ENCODE data around the gene GNAI2. TPM values are rescaled to one million over a fixed set of nuclear protein-coding genes. Genes with fewer than 3 reads are reported as not detected.
"Not testable (repeated sequence)": the region's sequence is repeated elsewhere in the genome, so short reads cannot be mapped to it uniquely, and the experiment has no call there.

Gene GNAI2
- total and polyA plus RNA-seq, 9 donors: 116 to 222 (median 189) TPM

DNA sequence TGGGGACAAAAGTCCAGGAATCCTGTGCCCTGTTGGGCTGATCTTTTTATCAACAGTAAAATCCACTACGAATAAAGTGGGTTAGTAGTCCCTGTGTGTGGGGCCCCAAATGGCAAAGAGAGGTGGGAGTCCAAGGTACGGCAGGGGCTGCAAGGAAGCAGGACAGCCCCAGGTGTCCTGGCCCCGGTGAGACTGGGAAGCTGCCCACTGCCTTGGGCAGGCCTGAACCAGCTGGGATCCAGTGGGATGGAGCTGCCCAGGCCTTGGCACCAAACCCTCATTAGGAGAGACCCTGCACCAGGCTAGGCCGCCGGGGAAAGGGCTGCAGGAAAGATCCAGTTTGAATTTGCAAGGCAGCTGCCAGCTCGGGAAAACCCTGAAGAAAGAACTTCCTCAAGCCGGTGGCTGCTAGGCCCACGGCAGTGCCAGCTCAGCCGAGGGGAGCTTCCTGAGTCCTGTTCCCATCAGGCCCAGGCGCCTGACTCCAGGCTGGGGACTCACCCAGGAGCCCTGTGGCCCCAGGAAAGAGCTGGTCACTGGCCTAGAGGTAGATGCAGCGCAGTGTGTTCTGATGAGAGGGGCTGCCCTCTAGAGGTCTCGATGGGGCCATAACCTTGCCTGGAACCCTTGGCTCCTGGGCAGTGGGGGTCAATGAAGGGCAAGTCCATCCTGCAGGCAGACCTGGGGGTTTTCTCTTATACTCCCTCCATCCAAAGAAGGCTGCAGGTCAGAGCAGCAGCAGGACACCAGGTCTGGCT is 14.4 kb upstream of the GNAI2 start:
- WGBS (ENCODE audit: insufficient coverage): 56% methylated on average over 10 of the region's 12 CpGs
- H3K27ac ChIP-seq (ENCODE audit: low read length): no peak overlapping the region
- peaks cover 3% of the 10 kb centered on the region for H3K27me3 ChIP-seq (ENCODE audit: control insufficient read depth, insufficient read depth, low read length)
- no peak for DNase-seq
- peaks cover 17% of the 10 kb centered on the region for H3K4me1 ChIP-seq (ENCODE audit: control insufficient read depth, insufficient read depth, low read length)
- no peak overlapping the region for H3K4me3 ChIP-seq (ENCODE audit: low read length)
- H3K36me3 ChIP-seq (ENCODE audit: control insufficient read depth, insufficient read depth, low read length): no peaks in the 10 kb centered on the region
- H3K9me3 ChIP-seq (replicated peaks; ENCODE audit: control insufficient read depth, low read depth, low read length): no peaks in the 10 kb centered on the region

DNA sequence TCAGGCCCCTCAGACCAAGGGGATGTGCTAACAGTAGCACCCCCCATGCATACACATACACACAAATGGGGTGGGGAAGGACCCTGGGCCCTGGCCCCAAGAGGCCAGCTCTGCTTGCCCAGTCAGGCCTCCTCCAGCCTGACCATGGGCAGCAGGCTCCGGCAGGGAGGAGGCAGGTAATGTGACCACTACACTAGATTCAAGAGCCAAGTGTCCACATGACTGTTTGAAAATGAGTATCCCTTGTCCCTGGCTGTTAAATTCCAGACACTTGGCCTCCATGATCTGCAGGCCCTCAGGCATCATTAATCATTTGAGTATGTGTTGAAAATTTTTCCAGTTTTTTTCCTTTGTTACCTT is 13.9 kb upstream of the GNAI2 start:
- no peaks in the 10 kb centered on the region for H3K9me3 ChIP-seq (replicated peaks; ENCODE audit: control insufficient read depth, low read depth, low read length)
- peaks cover 3% of the 10 kb centered on the region for H3K27me3 ChIP-seq (ENCODE audit: control insufficient read depth, insufficient read depth, low read length)
- no peak for DNase-seq
- peaks cover 21% of the 10 kb centered on the region for H3K4me1 ChIP-seq (ENCODE audit: control insufficient read depth, insufficient read depth, low read length)
- H3K4me3 ChIP-seq (ENCODE audit: low read length): no peak overlapping the region
- no CpG with 5 or more reads among the region's 1 CpG for WGBS (ENCODE audit: insufficient coverage)
- no peaks in the 10 kb centered on the region for H3K36me3 ChIP-seq (ENCODE audit: control insufficient read depth, insufficient read depth, low read length)
- no peak overlapping the region for H3K27ac ChIP-seq (ENCODE audit: low read length)

DNA sequence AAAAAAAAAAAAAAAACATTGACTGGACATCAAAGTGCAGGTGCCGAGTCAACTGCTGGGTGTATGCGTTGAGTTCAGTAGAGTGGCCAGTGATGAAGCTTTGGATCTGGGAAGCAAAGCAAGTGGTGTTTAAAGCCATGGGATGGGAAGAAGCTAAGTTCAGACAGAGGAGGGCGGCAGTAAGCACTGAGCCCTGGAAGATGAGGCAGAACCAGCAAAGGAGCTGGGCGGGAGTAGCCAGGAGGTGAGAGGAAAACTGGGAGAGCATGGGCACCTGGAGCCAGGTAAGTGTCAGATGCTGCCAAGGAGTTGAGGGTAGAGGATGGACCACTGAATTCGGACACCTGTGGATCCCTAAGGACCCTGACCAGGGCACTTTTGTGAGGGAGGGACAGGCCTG is 11.4 kb upstream of the GNAI2 start:
- no peaks in the 10 kb centered on the region for H3K9me3 ChIP-seq (replicated peaks; ENCODE audit: control insufficient read depth, low read depth, low read length)
- WGBS (ENCODE audit: insufficient coverage): 47% methylated on average over 5 of the region's 5 CpGs
- no peaks in the 10 kb centered on the region for H3K36me3 ChIP-seq (ENCODE audit: control insufficient read depth, insufficient read depth, low read length)
- H3K4me1 ChIP-seq (ENCODE audit: control insufficient read depth, insufficient read depth, low read length): peaks cover 28% of the 10 kb centered on the region
- no peak for DNase-seq
- no peak overlapping the region for H3K27ac ChIP-seq (ENCODE audit: low read length)
- peaks cover 3% of the 10 kb centered on the region for H3K27me3 ChIP-seq (ENCODE audit: control insufficient read depth, insufficient read depth, low read length)
- no peak overlapping the region for H3K4me3 ChIP-seq (ENCODE audit: low read length)

DNA sequence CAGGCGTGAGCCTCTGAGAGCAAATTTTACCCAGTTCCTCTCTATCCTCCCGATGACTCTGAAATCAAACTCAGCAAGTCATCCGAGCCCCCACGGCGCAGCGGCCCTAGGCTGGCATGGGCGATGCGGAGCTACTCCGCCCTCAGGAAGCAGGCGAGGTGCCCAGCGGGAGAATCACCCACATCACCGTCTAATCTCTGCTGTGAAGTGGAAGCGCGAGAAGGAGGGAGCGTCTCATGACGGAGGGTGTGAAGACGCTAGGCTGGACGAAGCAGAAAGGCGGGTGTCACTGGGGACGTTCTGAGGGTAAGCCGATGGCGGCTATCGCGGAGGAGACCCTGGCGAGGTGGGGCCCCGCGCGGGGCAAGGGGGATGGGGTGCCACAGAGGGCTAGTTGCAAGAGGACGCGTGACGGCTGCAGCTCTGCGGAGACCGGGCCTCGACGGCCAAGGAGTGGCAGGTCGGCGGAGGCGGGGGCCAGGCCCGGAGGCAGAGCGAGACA is 9.1 kb upstream of the GNAI2 start:
- Histone ChIP-seq H3K27me3 (ENCODE audit: control insufficient read depth, insufficient read depth, low read length) (peaks cover 3% of the 10 kb centered on the region), H3K36me3 (ENCODE audit: control insufficient read depth, insufficient read depth, low read length) (no peaks in the 10 kb centered on the region), H3K27ac (ENCODE audit: low read length) (peak overlapping the region; percentile 20), H3K4me1 (ENCODE audit: control insufficient read depth, insufficient read depth, low read length) (peaks cover 18% of the 10 kb centered on the region), H3K9me3 (replicated peaks; ENCODE audit: control insufficient read depth, low read depth, low read length) (no peaks in the 10 kb centered on the region), H3K4me3 (ENCODE audit: low read length) (peak overlapping the region; percentile 51)
- 1% methylated on average over 38 of the region's 40 CpGs for WGBS (ENCODE audit: insufficient coverage)
- DNase-seq: peak; percentile 72

DNA sequence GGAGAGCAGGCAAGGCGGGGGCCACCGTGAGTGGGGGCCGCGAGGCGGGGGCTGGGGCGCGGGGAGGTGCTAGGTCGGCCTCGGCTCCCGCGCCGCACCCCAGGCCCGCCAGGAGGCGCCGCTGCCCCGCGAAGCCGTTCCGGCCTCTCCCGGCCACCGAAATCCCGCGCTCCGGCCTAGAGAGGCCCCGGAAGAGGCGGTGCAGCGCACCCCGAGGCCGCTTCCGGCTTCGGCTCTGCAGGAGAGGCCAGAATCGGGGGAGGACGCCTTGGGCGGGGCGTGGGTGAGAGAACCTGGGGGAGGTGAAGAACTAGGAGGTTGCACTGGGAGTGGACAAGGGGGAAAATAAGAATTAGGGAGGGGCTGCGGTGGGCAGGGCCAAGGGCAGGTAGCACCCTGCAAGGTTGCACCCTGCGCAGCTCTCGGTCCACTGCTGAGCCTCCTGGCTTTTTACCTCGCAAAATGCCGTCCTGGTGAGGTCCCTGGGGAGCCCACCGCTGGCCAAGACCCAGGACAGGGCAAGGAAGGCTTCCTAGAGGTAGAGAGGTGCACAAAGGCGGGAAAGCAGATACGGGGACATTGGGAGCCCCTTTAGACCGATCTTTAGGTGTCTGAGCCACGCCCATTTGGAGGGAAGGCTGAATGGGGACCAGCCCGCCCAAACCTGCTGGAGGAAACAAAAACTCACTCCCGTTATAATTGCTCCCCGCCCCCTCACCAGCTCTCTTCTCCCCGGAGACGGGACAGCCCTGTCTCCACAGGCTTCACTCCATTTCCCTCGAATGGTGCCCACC is 8.4 kb upstream of the GNAI2 start:
- no peaks in the 10 kb centered on the region for H3K36me3 ChIP-seq (ENCODE audit: control insufficient read depth, insufficient read depth, low read length)
- peak overlapping the region; percentile 45 for H3K27ac ChIP-seq (ENCODE audit: low read length)
- under 1% methylated on average over 46 of the region's 51 CpGs for WGBS (ENCODE audit: insufficient coverage)
- peaks cover 18% of the 10 kb centered on the region for H3K4me1 ChIP-seq (ENCODE audit: control insufficient read depth, insufficient read depth, low read length)
- peak; percentile 97 for DNase-seq
- peaks cover 3% of the 10 kb centered on the region for H3K27me3 ChIP-seq (ENCODE audit: control insufficient read depth, insufficient read depth, low read length)
- peak overlapping the region; percentile 57 for H3K4me3 ChIP-seq (ENCODE audit: low read length)
- H3K9me3 ChIP-seq (replicated peaks; ENCODE audit: control insufficient read depth, low read depth, low read length): no peaks in the 10 kb centered on the region

DNA sequence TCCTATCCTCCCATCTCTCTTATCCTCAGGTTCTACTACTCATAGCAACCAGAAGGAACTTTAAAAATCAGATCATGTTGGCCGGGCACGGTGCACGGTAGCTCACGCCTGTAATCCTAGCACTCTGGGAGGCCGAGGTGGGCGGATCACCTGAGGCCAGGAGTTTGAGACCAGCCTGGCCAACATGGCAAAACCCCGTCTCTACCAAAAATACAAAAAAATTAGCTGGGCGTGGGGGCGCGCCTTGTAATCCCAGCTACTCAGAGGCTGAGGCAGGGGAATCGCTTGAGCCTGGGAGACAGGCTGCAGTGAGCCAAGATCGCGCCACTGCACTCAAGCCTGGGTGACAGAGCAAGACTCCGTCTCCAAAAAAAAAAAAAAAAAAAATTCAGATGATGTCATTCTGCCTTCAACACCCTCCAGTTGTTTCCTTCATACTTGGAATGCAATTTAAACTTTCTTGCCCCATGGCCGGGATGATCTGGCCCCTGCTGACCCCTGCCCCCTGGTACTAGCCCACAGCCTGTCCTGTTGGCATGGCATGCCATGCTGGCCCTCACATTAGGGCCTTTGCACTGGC is 7.7 kb upstream of the GNAI2 start:
- peak overlapping the region; percentile 45 for H3K27ac ChIP-seq (ENCODE audit: low read length)
- not testable (repeated sequence) for H3K9me3 ChIP-seq (replicated peaks; ENCODE audit: control insufficient read depth, low read depth, low read length); DNase-seq; H3K27me3 ChIP-seq (ENCODE audit: control insufficient read depth, insufficient read depth, low read length); H3K36me3 ChIP-seq (ENCODE audit: control insufficient read depth, insufficient read depth, low read length)
- WGBS (ENCODE audit: insufficient coverage): 27% methylated on average over 14 of the region's 15 CpGs
- peaks cover 18% of the 10 kb centered on the region for H3K4me1 ChIP-seq (ENCODE audit: control insufficient read depth, insufficient read depth, low read length)
- peak overlapping the region; percentile 57 for H3K4me3 ChIP-seq (ENCODE audit: low read length)

DNA sequence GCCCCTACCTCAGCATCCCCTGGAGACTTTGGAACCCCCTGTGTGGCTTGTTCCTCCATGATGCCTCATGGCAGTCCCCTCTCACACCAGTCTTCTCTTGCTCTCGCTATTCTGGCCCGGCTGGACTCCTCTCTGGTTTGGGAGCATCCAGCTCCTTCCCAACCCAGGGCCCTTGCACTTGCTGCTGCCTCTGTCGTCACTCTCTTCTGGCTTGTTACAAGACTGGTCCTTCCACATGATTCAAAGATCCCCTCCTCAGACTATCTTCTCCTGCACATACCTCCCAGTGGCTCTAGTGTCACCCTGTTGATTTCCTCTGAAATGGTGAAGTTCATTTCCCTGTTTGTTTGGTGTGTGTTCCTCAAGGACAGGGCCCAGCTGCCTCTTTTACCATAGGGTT is 6.5 kb upstream of the GNAI2 start:
- no peaks in the 10 kb centered on the region for H3K36me3 ChIP-seq (ENCODE audit: control insufficient read depth, insufficient read depth, low read length)
- DNase-seq: no peak
- H3K27me3 ChIP-seq (ENCODE audit: control insufficient read depth, insufficient read depth, low read length): peaks cover 3% of the 10 kb centered on the region
- H3K9me3 ChIP-seq (replicated peaks; ENCODE audit: control insufficient read depth, low read depth, low read length): no peaks in the 10 kb centered on the region
- H3K27ac ChIP-seq (ENCODE audit: low read length): no peak overlapping the region
- H3K4me1 ChIP-seq (ENCODE audit: control insufficient read depth, insufficient read depth, low read length): peaks cover 18% of the 10 kb centered on the region
- WGBS (ENCODE audit: insufficient coverage): 92% methylated on average over 2 of the region's 3 CpGs
- no peak overlapping the region for H3K4me3 ChIP-seq (ENCODE audit: low read length)

DNA sequence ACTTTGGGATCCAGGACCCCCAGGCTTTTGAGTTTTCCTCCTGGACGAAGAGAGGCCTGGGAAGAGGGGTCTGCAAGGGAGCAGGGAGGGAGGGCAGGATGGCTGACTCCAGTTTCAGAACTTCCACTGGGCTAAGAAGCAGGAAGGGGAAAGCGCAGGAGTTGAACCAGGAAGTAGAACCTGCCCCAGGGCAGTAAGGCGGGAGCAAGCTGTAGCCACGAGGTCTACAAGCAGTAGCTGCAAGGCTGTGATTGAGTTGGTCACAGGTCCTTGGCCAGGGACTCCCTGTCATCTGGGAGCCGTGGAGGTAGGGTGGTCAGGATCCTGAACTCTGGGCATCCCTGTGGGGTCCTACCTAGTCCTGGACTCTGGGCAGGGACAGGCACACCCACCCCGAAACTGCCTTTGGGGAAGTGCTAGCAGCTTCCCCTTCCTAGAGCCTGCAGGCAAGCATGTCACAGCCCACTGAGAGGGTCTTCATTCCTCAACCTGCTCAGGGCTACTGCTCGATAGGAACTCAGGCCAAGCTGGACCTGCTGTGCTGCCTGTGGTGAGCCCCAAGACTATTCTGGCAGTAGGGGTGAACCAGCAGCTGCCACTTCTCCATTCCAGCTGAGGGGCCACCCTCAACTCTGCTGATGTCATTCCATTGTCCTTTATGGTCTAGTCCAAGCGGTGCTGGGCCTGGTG is 5.8 kb upstream of the GNAI2 start:
- Histone ChIP-seq H3K9me3 (replicated peaks; ENCODE audit: control insufficient read depth, low read depth, low read length) (no peaks in the 10 kb centered on the region), H3K27ac (ENCODE audit: low read length) (no peak overlapping the region), H3K4me1 (ENCODE audit: control insufficient read depth, insufficient read depth, low read length) (peaks cover 26% of the 10 kb centered on the region), H3K4me3 (ENCODE audit: low read length) (no peak overlapping the region), H3K27me3 (ENCODE audit: control insufficient read depth, insufficient read depth, low read length) (peaks cover 3% of the 10 kb centered on the region), H3K36me3 (ENCODE audit: control insufficient read depth, insufficient read depth, low read length) (no peaks in the 10 kb centered on the region)
- DNase-seq: no peak
- 74% methylated on average over 8 of the region's 8 CpGs for WGBS (ENCODE audit: insufficient coverage)

DNA sequence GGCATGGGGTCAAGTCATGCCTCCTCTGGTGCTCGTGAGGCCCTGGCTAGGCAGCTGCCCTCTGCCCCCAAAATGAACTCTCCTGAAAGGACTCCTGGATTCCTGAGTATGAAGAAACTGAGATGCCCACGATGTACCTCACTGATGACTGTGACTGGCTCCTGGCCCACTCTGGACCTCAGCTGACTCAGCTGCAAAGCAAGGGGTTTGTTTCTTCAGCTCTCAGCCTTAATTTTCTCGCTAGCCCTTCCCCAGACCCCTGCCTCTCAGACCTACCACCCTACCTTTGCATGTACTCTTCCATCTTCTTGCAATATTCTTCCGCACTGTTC is 5.2 kb upstream of the GNAI2 start:
- no peak overlapping the region for H3K4me3 ChIP-seq (ENCODE audit: low read length)
- H3K27ac ChIP-seq (ENCODE audit: low read length): no peak overlapping the region
- WGBS (ENCODE audit: insufficient coverage): 80% methylated on average over 4 of the region's 4 CpGs
- H3K9me3 ChIP-seq (replicated peaks; ENCODE audit: control insufficient read depth, low read depth, low read length): no peaks in the 10 kb centered on the region
- no peak for DNase-seq
- H3K4me1 ChIP-seq (ENCODE audit: control insufficient read depth, insufficient read depth, low read length): peaks cover 29% of the 10 kb centered on the region
- H3K36me3 ChIP-seq (ENCODE audit: control insufficient read depth, insufficient read depth, low read length): no peaks in the 10 kb centered on the region
- H3K27me3 ChIP-seq (ENCODE audit: control insufficient read depth, insufficient read depth, low read length): peaks cover 3% of the 10 kb centered on the region

DNA sequence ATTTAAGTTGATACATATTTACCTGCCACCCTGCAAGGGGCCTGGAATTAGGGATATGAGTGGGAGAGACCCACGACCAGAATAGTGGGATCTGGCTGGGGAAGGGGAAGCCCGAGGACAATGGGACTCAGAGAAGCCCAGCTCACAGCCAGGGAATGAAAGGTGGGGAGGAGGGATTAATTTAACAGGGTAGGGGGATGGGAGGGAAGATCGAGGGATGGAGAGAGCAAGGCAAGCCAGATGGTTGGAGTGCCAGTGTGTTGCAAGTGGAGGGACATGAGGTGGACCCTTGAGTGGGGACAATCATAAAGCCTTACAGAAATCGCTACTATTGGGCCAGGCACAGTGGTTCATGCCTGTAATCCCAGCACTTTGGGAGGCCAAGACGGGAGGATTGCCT is 4.4 kb upstream of the GNAI2 start:
- H3K27me3 ChIP-seq (ENCODE audit: control insufficient read depth, insufficient read depth, low read length): no peaks in the 10 kb centered on the region
- no peaks in the 10 kb centered on the region for H3K9me3 ChIP-seq (replicated peaks; ENCODE audit: control insufficient read depth, low read depth, low read length)
- no peak overlapping the region for H3K27ac ChIP-seq (ENCODE audit: low read length)
- H3K4me1 ChIP-seq (ENCODE audit: control insufficient read depth, insufficient read depth, low read length): peaks cover 23% of the 10 kb centered on the region
- no peak overlapping the region for H3K4me3 ChIP-seq (ENCODE audit: low read length)
- DNase-seq: no peak
- H3K36me3 ChIP-seq (ENCODE audit: control insufficient read depth, insufficient read depth, low read length): no peaks in the 10 kb centered on the region
- 44% methylated on average over 3 of the region's 5 CpGs for WGBS (ENCODE audit: insufficient coverage)

All from muscle of leg (tissue), 11 donors.